ENCODE measurements around the gene UBE2Q1.

DNA sequence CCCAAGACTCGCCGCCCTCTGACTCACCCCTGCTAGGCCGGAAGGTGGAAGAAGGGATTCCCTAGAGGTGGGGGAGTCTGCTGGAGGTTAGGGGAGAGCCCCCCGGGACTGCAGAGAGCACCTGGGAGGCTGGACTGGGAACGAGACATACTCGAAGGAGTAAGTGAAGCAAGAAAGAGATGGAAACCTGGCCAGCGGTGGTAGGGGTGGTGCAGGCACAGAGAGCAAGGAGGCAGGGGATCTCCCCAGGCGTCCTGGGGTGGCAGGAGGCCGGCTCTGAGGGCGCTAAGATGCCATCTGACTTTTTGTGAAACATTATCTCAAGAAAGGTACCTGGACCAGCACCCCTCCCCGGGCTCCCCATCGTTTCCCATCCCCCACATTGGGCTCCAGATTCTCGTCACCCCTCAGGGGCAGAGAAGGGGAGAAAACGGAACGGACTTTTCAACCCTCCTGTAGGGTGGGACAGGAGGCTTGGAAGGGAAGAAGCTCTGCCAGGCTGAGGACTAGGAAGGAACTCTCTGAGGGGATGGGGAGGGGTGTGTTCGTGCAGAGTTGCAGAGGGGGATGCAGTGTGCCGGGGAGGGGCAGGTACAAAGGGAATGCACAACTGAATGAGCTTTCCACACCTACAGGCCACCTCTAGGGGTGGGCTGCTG is 9.8 kb upstream of the UBE2Q1 start:
- TF ChIP-seq, protein P1, sequence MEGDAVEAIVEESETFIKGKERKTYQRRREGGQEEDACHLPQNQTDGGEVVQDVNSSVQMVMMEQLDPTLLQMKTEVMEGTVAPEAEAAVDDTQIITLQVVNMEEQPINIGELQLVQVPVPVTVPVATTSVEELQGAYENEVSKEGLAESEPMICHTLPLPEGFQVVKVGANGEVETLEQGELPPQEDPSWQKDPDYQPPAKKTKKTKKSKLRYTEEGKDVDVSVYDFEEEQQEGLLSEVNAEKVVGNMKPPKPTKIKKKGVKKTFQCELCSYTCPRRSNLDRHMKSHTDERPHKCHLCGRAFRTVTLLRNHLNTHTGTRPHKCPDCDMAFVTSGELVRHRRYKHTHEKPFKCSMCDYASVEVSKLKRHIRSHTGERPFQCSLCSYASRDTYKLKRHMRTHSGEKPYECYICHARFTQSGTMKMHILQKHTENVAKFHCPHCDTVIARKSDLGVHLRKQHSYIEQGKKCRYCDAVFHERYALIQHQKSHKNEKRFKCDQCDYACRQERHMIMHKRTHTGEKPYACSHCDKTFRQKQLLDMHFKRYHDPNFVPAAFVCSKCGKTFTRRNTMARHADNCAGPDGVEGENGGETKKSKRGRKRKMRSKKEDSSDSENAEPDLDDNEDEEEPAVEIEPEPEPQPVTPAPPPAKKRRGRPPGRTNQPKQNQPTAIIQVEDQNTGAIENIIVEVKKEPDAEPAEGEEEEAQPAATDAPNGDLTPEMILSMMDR (conservative IDR thresholded peaks at IDR 0.05), result no peak
- no peak for TF ChIP-seq ZFX (IDR thresholded peaks at IDR 0.05)

All from C4-2B (cell line).